Measurements from ENCODE around the gene C17orf107.

GRCh38 chr17:4879601-4880000 lies 19.7 kb upstream of the C17orf107 start:
- no peak for TF ChIP-seq ATF3 (IDR thresholded peaks at IDR 0.05)
- TF ChIP-seq SP1 (IDR thresholded peaks at IDR 0.05; ENCODE audit: low read depth): no peak
- no peak for TF ChIP-seq CTCF (IDR thresholded peaks at IDR 0.05 in 2 of 3, conservative IDR thresholded peaks at IDR 0.05 in 1 of 3; ENCODE audit: borderline replicate concordance in 1 of 3, insufficient read depth in 1 of 3, low read depth in 2 of 3, low read length in 2 of 3)
- no peak for TF ChIP-seq POLR2A (IDR thresholded peaks at IDR 0.05; ENCODE audit: borderline replicate concordance, extremely low read depth, insufficient read depth, insufficient read length)
- TF ChIP-seq, protein P1, sequence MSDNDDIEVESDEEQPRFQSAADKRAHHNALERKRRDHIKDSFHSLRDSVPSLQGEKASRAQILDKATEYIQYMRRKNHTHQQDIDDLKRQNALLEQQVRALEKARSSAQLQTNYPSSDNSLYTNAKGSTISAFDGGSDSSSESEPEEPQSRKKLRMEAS (IDR thresholded peaks at IDR 0.05): no peak
- no peak for TF ChIP-seq TCF7L2 (IDR thresholded peaks at IDR 0.05; ENCODE audit: borderline replicate concordance, extremely low read depth, insufficient read depth, insufficient read length)
- TF ChIP-seq JUND (IDR thresholded peaks at IDR 0.05): no peak
- TF ChIP-seq POLR2AphosphoS5 (IDR thresholded peaks at IDR 0.05; ENCODE audit: low read depth, low read length): no peak
- TF ChIP-seq EZH2 (IDR thresholded peaks at IDR 0.05): no peak
- no peak for TF ChIP-seq REST (IDR thresholded peaks at IDR 0.05; ENCODE audit: low read depth)
- no peak for TF ChIP-seq YY1 (IDR thresholded peaks at IDR 0.05; ENCODE audit: extremely low read depth, insufficient replicate concordance, low read depth, low read length)
